Astrocyte of the spinal cord (primary cell): ENCODE data around the gene NR3C1.

Experiments
- DNase-seq: peaks from one replicate; pipeline ENCODE4 v3.0.0; 2011; ENCODE audit warnings: low read depth, low spot score
- H3K4me3 ChIP-seq: 2 replicates; pipeline ENCODE4 v1.5.1; 2011; ENCODE audit warnings: low read depth, mild to moderate bottlenecking, low read length, moderate library complexity
- in situ Hi-C: cut with HindIII; loops from 2 replicates; pipeline ENCODE4 v1.10.0; 2017; ENCODE audit warnings: low sequenced_read_pairs
- TF ChIP-seq, protein P1 (sequence below): IDR thresholded peaks from 2 replicates; pipeline ENCODE4 v1.5.1; 2012; ENCODE audit warnings: low read depth, mild to moderate bottlenecking, low read length, inconsistent platforms

Gene NR3C1

DNA sequence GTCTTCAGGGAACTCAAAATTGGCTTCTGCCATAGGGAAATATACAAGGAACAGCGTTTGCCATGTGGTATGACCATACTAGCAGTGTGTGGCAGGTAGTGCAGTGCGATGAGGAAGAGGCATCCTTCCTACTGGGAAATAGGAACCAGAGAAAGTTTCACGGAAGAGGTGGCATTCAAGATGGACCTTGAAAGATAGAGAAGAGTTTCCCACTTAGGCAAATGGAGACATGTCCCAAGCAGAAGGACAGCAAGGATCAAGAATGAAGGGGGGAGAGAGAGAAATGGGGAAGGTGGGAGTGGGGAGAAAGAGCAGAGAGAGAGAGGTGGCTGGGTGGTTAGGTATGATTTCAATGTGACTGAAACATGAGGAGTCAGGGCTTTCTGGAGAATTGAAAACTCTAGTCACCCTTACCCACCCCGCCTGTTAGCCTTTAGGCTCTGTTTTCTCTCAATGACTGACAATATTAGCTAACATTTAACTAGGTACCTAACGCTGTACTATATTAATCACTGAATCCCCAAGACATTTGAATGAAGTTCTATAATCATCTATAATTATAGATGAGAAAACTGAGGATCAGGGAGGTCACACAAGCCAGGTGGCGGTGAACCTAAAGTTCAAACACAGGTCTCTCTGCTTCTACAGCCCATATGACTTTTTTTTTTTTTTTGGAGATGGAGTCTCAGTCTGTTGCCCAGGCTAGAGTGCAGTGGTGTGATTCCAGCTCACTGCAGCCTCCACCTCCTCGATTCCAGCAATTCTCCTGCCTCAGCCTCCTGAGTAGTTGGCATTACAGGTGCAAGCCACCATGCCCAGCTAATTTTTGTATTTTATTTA lies 171.3 kb downstream of the NR3C1 start:
- no peak overlapping the region for H3K4me3 ChIP-seq
- in situ Hi-C loops, result no loop called here
- no peak for DNase-seq
- TF ChIP-seq, protein P1, sequence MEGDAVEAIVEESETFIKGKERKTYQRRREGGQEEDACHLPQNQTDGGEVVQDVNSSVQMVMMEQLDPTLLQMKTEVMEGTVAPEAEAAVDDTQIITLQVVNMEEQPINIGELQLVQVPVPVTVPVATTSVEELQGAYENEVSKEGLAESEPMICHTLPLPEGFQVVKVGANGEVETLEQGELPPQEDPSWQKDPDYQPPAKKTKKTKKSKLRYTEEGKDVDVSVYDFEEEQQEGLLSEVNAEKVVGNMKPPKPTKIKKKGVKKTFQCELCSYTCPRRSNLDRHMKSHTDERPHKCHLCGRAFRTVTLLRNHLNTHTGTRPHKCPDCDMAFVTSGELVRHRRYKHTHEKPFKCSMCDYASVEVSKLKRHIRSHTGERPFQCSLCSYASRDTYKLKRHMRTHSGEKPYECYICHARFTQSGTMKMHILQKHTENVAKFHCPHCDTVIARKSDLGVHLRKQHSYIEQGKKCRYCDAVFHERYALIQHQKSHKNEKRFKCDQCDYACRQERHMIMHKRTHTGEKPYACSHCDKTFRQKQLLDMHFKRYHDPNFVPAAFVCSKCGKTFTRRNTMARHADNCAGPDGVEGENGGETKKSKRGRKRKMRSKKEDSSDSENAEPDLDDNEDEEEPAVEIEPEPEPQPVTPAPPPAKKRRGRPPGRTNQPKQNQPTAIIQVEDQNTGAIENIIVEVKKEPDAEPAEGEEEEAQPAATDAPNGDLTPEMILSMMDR, result no peak

DNA sequence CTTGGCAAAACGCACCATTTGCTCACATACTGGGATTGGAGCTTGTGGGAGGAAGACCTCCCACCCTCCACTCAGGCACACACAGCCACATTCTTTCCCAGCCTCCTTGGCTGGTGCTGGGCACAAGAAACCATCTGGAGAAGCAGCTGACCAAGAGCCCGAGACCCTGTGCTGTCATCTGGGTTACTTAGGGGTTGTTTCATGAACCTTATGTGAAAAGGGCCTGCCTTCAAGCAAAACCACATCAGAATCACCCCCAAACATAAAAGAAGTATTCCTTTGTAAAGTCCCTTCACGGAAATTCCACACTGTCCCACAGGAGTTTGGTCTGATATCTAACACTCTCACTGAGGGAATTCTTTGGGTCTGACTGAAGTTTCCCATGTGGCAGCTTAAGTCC lies 172.1 kb downstream of the NR3C1 start:
- no peak overlapping the region for H3K4me3 ChIP-seq
- TF ChIP-seq, protein P1, result no peak
- in situ Hi-C loops, result no loop called here
- no peak for DNase-seq

DNA sequence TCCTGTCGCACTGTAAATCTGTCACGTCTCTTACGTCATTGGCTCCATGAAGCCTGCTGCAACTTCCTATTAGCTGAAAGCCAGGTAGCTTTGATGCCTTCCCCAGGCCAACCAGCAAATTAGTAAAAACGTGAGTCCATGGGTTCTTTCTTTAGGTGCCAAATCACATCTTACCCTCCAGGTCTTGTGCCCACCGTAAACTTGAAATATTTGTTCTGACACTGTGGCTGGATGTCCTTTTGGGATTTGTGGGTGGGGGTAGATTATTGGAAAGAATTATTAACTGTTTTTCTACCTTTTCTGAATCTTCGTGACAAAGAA lies 172.8 kb downstream of the NR3C1 start:
- in situ Hi-C loops, result no loop called here
- TF ChIP-seq, protein P1, result no peak
- no peak for DNase-seq
- no peak overlapping the region for H3K4me3 ChIP-seq

DNA sequence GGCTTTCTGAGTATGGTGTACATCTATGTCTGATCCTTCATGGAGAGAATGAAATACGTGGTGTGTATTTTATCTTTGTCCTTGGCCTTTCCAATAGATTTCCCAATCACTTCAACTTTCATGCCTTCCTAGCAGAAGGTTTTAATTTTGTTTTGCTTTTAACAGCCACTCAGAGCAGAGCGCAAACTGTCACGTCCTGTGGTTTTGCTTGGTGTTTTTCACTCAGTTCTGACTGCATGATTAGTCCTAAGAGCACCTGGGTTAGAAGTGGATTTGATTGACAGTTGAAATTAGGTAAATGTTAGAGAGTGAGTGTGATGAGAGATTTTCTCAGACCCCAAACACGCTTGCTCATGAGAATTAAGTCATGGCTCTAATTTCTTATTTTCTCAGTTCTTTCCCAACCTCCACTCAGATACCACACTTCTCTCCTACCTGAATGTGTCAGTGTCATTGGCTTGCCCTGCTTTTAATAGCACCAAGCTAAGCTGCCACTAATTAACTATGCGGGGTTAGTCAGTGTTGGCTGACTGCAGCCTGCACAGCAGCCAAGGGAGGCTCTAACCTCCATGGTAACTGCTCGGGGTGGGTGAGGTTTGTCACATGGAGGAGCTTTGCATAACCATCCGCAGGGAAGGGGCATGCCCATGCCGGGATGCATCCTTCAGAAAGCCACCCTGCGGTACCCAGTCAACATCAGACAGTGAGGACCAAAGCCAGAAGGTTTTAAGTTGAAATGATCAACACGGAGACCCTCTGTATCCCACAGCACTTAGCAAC lies 173.4 kb downstream of the NR3C1 start:
- no peak for DNase-seq
- no peak overlapping the region for H3K4me3 ChIP-seq
- TF ChIP-seq, protein P1, result no peak
- in situ Hi-C loops, result no loop called here

DNA sequence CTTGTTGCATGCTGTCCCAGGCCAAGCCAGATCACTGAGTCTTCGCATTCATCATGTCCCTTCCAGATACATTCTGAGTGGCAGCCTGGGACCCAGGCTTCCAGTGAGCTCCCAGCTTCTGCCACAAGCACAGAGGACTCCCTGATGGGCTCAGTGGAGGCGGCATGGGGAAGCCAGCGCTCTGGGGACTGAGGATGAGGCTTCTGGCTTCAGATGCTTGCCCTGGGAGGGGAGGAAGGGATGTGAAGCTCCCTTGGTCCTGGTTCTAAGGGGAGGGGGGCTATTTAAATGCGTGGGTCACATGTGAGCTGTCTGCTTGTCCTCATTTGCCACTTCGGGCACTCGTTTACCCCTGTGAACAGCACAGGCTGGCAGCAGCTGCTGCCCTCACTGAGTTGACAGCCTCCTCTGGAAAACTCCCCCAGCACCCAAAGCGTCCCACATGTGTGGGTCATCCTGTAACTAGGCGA lies 174.0 kb downstream of the NR3C1 start:
- TF ChIP-seq, protein P1, result no peak
- H3K4me3 ChIP-seq, result no peak overlapping the region
- in situ Hi-C loops, result no loop called here
- DNase-seq, result no peak

DNA sequence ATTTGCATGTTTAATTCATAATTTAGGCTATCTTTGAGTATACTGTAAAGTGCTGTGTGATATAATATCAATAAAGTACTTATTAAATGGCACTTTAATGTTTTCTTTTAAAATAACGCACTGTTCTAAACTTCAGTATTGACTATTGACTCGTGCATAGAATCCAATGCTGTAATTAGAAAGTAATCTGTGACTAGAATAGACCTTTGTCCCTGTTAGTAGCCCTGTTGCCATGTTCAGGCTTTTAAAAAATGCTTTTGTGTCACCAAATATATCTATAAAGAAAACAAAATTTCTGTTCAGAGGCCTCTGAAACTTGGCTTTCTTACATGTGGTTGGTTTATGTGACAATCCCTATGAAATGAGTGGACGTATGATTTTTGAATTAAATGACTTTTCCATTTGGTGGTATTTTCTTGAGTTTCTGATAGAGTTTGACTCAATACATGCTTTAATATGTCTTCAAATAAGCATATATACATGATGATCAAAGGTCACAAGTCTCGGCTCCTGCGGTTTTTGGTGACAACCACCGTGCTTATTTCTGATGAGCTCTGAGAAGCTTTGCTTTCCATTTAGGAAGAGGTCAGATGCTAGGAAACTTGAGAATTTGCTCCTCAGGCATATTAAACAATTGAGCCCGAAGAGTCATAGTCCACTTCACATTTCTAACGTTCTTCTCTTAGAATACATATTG lies 174.7 kb downstream of the NR3C1 start:
- H3K4me3 ChIP-seq, result no peak overlapping the region
- DNase-seq, result no peak
- in situ Hi-C loops, result no loop called here
- TF ChIP-seq, protein P1, result no peak
